Stimulated activated naive B cell treated with anti-CD40 and anti-IgM and Interleukin-4, amounts not matched to agents 10 μg/mL and 1 μg/mL and 100 μg/mL, for 72 hours (primary cell): ENCODE data around the gene EVX2.

Experiments used
- ATAC-seq, 2 donors: fragments of 150-1000 bp; cut with Tn5 transposase; replicated peaks; 2 replicates each; pipeline ENCODE4 v1.10.0; 2021; ENCODE audit warnings: moderate library complexity in 1 of 2
- DNase-seq: peaks from one replicate; pipeline ENCODE4 v3.0.0; 2021
- H3K27ac Mint-ChIP-seq: one replicate; pipeline ENCODE4 v1.8.0; 2022; ENCODE audit warnings: mild to moderate bottlenecking, mixed read lengths
- H3K27me3 Mint-ChIP-seq, 2 donors: one replicate each; pipeline ENCODE4 v1.8.0; 2022; ENCODE audit warnings: mixed read lengths in 2 of 2
- H3K36me3 Mint-ChIP-seq, 2 donors: one replicate each; pipeline ENCODE4 v1.8.0; 2022; ENCODE audit warnings: mixed read lengths in 2 of 2, mild to moderate bottlenecking in 1 of 2
- H3K4me1 Mint-ChIP-seq, 2 donors: one replicate each; pipeline ENCODE4 v1.8.0; 2022; ENCODE audit warnings: mixed read lengths in 2 of 2, mild to moderate bottlenecking in 1 of 2
- H3K4me3 Mint-ChIP-seq, 2 donors: one replicate each; pipeline ENCODE4 v1.8.0; 2022; ENCODE audit warnings: mild to moderate bottlenecking in 2 of 2, mixed read lengths in 2 of 2, moderate library complexity in 1 of 2
- H3K9me3 Mint-ChIP-seq, 2 donors: one replicate each; pipeline ENCODE4 v1.8.0; 2022; ENCODE audit warnings: mixed read lengths in 2 of 2, mild to moderate bottlenecking in 1 of 2

EVX2 gene

DNA sequence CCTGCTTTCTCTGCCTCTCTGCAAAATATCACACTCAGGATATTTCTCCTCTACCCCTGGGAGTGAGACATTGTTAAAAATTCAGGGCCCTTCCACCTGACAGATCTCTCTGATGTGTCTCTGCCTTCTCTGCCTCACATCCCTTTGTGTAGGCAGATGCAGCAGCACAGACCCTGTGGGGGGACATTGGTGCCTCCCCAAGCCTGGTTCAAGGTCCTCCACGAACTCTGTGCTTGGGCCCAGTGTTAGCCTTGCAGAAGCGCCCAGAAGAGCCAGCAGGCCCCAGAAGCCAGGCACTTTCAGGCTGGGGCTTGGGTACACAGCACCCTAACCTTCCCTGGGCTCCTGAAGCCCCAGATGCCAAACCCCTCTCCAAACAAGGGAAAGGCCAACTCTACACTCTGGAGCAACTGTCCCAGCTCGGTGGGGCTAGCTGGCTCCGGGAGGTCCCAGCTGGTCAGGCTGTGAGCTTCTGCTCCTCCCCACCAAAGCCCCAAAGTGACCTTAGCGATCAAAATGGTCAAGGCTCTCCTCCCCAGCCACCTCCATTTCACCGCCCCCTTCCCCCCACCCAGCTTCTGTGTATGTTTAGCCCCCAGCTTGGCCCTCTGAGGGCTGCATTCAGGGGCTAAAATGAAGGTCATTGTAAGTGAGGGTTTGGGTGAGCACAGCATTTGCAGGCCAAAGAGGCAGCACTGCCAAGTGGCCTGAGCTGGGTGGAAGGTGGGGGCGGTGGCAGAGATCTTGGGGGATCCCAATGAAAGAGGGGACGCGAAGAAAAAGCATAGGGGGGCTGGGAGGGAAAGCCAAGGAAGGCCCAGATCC, 41.4 kb upstream of the EVX2 start:
- Mint-ChIP-seq H3K4me1 (peaks cover 13 to 32% of the 10 kb centered on the region in 2 donors), H3K27ac (peak overlapping the region; percentile 70), H3K36me3 (peaks cover 2 to 3% of the 10 kb centered on the region in 2 donors), H3K4me3 (no peak overlapping the region), H3K9me3 (no peaks in the 10 kb centered on the region), H3K27me3 (peaks cover 67 to 68% of the 10 kb centered on the region in 2 donors)
- ATAC-seq (no peak), DNase-seq (no peak)

DNA sequence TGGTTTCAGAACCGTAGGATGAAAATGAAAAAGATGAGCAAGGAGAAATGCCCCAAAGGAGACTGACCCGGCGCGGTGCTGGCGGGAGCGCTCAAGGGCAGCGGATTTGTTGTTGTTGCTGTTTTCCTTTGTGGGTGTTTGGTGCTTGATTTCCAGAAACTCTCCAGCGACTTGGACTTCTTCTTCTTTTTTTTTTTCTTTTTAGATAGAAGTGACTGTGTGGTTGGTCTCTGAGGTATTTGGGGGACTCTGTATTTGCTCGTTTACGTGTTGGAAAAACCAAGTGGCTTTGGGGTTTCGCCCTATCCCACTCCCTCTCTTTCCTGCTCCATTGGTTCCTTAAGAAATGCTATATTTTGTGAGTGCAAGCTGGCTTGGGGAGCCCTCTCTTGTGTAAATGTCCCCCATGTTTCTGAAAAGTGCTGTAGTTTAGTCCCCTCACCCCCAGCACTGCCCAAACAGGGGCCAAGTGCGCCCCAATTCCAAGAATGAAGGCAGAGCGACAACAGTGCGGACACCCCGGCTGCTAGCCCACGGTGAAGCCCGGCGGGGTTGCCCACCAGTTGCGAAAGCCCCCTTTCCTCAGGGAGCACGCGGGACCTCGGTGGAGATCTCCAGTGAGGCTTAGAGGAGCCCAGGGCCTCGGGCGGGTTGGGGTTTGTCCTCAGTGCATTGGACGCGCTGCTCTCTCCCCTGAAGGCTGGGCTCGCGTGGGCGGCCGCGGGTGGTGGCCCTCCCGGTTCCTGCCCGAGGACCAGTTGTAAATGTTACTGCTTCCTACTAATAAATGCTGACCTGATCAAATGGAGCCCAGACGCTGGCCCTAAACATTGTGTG, 40.6 kb upstream of the EVX2 start:
- H3K36me3 Mint-ChIP-seq = peaks cover 2 to 3% of the 10 kb centered on the region in 2 donors
- H3K4me3 Mint-ChIP-seq = peak overlapping the region in 1 of 2 donors; percentile 27
- H3K4me1 Mint-ChIP-seq = peaks cover 13 to 31% of the 10 kb centered on the region in 2 donors
- ATAC-seq (no peak), DNase-seq (no peak)
- no peaks in the 10 kb centered on the region for H3K9me3 Mint-ChIP-seq
- H3K27me3 Mint-ChIP-seq = peaks cover 74 to 75% of the 10 kb centered on the region in 2 donors
- H3K27ac Mint-ChIP-seq = peak overlapping the region; percentile 70

DNA sequence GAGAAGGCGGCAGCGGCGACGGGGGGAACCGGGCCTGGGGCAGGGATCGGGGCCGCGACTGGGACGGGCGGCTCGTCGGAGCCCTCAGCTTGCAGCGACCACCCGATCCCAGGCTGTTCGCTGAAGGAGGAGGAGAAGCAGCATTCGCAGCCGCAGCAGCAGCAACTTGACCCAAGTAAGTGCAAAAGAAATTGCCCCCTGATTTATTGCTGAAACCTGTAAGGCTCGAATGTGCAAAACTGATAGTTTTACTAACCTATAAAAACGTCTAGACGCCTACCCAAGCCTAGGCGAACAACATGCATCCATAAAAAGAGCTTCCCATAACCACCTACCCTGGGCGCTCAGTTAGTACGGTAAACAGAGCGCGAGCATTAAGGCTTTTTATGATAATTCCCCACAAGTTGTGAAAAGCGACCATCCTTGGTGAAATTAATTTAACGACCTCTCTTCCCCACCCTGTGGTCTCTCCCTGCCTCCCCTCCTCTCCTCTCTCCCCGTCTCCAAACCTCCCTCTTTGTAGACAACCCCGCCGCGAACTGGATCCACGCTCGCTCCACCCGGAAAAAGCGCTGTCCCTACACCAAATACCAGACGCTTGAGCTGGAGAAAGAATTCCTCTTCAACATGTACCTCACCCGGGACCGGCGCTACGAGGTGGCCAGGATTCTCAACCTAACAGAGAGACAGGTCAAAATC, 39.8 kb upstream of the EVX2 start:
- Mint-ChIP-seq H3K9me3 (no peaks in the 10 kb centered on the region), H3K4me1 (peaks cover 13 to 23% of the 10 kb centered on the region in 2 donors), H3K36me3 (peaks cover 0 to 2% of the 10 kb centered on the region in 2 donors), H3K4me3 (peak overlapping the region; percentile 27 to 54), H3K27me3 (peaks cover 74 to 76% of the 10 kb centered on the region in 2 donors), H3K27ac (peak overlapping the region; percentile 11)
- no peak for DNase-seq
- ATAC-seq = no peak

DNA sequence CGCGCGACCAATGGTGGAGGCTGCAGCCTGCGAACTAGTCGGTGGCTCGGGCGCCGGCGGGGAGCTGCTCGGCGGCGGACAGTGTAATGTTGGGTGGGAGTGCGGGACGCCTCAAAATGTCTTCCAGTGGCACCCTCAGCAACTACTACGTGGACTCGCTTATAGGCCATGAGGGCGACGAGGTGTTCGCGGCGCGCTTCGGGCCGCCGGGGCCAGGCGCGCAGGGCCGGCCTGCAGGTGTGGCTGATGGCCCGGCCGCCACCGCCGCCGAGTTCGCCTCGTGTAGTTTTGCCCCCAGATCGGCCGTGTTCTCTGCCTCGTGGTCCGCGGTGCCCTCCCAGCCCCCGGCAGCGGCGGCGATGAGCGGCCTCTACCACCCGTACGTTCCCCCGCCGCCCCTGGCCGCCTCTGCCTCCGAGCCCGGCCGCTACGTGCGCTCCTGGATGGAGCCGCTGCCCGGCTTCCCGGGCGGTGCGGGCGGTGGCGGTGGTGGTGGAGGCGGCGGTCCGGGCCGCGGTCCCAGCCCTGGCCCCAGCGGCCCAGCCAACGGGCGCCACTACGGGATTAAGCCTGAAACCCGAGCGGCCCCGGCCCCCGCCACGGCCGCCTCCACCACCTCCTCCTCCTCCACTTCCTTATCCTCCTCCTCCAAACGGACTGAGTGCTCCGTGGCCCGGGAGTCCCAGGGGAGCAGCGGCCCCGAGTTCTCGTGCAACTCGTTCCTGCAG, 39.1 kb upstream of the EVX2 start, which contains the start of gene HOXD9:
TSS of gene HOXD9 (plus strand) at position 37 of the 728 bp plus-strand sequence. CDS start at position 87, 50 bp downstream.
- H3K9me3 Mint-ChIP-seq = no peaks in the 10 kb centered on the region
- no peak for DNase-seq
- H3K36me3 Mint-ChIP-seq = peaks cover 0 to 2% of the 10 kb centered on the region in 2 donors
- peaks cover 10 to 16% of the 10 kb centered on the region in 2 donors for H3K4me1 Mint-ChIP-seq
- ATAC-seq = no peak
- H3K27ac Mint-ChIP-seq = peak within 1 kb of the TSS; percentile 76
- peaks cover 74 to 76% of the 10 kb centered on the region in 2 donors for H3K27me3 Mint-ChIP-seq
- peak within 1 kb of the TSS; percentile 67 to 70 for H3K4me3 Mint-ChIP-seq

DNA sequence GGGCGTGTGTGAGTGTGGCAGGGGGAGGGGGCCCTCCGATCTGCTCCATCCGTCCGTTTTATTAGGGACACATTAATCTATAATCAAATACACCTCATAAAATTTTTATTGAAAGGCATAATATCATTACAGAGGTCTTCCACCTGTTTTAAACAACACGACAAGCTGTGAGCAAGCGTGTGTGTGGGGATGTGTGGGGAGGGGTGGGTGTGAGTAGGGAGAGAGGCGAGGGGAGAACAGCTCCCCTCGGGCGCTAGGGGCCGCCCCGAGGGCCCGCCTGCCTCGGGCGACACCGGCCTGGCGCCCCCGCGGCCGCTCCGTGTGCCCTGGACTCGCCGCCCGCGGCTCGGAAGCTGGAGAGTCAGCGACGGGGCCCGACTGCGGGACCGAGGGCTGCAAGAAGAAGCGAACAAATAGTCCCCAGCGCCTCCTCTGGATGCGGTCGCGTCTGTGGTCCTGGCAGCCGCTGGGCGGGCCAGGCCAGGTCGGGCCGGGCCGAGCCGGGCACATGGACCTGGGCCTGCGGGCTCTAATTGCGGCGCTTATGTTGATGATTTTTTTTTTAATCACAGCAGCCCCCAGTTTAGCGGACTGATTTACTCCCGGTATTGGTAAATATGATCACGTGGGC, 38.4 kb upstream of the EVX2 start:
- Mint-ChIP-seq H3K4me1 (peaks cover 10 to 15% of the 10 kb centered on the region in 2 donors), H3K9me3 (no peaks in the 10 kb centered on the region), H3K27ac (peak overlapping the region; percentile 76), H3K4me3 (peak overlapping the region; percentile 67 to 70), H3K27me3 (peaks cover 76 to 77% of the 10 kb centered on the region in 2 donors), H3K36me3 (peaks cover 0 to 2% of the 10 kb centered on the region in 2 donors)
- DNase-seq (no peak), ATAC-seq (no peak)

DNA sequence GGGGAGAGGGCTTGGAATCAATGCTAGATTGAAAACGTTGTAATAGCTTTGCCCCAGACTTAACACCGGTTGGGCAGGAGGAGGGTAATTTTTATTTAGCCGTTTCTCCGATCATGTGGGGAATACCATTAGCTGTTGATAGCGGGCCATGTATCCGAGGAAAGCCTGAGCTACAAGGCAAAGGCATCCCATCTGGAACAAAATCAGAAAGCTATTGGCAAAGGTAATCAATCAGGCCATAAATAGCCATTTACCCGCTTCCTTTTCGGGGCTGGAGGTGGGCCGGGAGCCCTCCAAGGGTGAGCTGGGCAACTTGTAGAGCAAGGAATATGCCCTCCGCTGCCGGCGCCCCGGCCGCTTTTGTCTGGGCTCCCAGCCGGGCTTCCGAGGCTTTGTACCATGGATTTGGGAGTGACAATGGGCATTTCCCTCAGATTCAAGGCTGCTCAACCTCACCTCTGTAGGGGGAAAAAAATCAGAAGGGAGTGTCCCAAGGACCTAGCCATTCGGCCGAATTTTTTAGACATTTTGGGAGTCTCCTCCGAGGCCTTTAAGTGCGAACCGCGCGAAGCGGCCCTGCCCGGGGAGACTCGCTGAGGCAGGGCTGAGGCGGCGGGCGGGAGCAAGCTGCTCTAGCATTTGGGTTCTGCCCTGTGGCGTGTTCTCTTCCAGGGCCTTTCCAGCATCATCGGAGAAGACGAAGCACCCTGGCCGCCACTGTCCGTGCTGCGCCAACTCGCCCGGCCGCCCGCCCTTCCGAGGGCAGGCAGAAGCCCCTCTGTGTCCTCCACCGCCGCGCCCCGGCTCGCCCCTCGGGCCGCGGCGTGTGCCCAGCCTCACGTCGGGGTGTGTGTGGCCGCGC, 37.7 kb upstream of the EVX2 start:
- Mint-ChIP-seq H3K36me3 (peaks cover 0 to 2% of the 10 kb centered on the region in 2 donors), H3K27ac (peak overlapping the region; percentile 51), H3K4me1 (peaks cover 10 to 19% of the 10 kb centered on the region in 2 donors), H3K27me3 (peaks cover 77 to 84% of the 10 kb centered on the region in 2 donors), H3K9me3 (peaks cover 0 to 2% of the 10 kb centered on the region in 2 donors), H3K4me3 (peak overlapping the region in 1 of 2 donors; percentile 14)
- no peak for DNase-seq
- no peak for ATAC-seq

DNA sequence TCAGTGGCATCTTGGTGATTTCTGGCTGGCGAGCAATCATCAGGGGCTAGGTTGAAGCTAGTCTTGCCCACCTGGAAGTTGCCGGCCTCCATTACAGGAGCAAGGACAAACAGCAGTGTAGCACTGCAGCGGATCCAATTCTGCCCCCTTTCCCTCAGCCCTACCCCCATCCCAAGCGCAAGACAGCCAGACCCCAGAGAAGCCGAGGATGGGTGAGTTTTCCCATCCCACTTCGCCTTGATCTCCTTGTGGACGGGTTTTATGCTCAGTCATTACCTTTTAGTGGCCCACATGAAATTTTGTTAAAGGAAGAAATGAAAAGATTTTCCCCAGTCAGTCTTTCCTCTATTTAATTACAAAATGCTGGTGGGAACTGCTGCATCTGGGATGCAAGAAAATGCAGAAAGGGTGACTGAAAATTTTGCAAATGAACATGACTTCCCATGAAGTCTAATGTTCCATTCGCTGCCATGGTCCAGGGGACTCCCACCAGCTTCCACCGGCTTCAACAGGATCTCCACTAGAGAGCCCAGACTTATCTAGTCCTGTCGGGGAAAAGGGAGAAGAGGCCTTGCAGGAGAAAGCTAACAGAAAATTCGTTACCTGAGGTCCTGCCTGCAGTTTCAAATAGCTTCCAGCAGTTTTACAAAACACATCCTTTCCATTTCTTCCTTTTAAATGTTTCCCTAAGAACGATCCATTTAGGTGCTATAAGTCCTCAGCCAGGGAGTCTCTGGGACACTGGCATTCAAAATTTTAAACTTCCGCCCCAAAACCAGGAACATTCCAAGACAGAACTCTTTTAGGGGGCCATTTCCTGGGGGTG, 36.8 kb upstream of the EVX2 start:
- Mint-ChIP-seq H3K36me3 (peaks cover 0 to 4% of the 10 kb centered on the region in 2 donors), H3K27ac (peak overlapping the region; percentile 51), H3K9me3 (peaks cover 0 to 2% of the 10 kb centered on the region in 2 donors), H3K4me1 (peaks cover 12 to 22% of the 10 kb centered on the region in 2 donors), H3K4me3 (no peak overlapping the region), H3K27me3 (peaks cover 78 to 86% of the 10 kb centered on the region in 2 donors)
- DNase-seq = no peak
- no peak for ATAC-seq

DNA sequence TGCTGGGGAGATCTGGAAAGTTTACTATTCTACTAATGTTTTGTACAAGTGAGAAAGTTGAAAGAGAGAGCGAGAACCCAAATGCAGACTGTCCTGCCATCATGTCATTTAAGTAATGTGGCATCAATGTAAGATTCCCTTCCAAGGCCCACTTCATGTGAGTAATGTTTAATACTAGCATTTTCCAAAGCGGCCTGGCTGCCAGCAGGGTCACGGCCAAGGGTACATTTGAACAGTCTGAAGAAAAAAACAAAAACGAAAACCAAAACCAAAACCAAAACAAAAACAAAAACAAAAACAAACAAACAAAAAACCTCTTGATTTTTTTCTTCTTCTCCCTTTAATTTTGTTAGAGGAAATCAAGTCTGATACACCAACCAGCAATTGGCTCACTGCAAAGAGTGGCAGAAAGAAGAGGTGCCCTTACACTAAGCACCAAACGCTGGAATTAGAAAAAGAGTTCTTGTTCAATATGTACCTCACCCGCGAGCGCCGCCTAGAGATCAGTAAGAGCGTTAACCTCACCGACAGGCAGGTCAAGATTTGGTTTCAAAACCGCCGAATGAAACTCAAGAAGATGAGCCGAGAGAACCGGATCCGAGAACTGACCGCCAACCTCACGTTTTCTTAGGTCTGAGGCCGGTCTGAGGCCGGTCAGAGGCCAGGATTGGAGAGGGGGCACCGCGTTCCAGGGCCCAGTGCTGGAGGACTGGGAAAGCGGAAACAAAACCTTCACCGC, 35.0 kb upstream of the EVX2 start:
- peak overlapping the region in 1 of 2 donors; percentile 29 for H3K4me3 Mint-ChIP-seq
- H3K27me3 Mint-ChIP-seq = peaks cover 69 to 82% of the 10 kb centered on the region in 2 donors
- DNase-seq (no peak), ATAC-seq (no peak)
- H3K9me3 Mint-ChIP-seq = peaks cover 0 to 2% of the 10 kb centered on the region in 2 donors
- peaks cover 0 to 4% of the 10 kb centered on the region in 2 donors for H3K36me3 Mint-ChIP-seq
- peaks cover 8 to 14% of the 10 kb centered on the region in 2 donors for H3K4me1 Mint-ChIP-seq
- no peak overlapping the region for H3K27ac Mint-ChIP-seq

DNA sequence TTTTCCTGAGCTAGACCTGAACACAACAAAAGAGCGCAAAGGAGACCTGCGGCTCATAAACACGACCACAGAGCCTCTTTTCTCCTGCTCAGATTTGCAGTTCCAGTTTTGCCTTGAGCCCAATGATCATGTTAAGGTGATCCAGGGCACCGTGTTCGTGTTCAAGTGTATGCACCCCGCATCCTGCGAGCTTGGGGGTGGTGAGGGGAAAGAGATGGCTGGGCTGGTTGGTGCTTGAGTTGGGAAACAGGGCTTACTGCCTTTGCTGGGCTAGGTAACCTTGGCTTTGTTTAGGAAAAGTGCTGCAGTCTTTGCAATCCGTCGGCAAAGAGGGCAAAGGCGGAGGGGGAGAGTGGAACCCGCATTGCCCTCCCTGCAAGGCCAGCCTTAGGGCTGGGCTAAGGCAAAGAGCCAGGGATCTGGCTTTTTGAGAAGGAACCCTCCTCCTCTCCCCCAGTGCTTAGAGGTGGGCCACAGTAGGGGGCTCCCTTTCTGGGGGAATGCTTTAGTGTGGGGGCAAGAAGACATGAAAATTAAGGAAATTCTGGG, 34.1 kb upstream of the EVX2 start:
- Mint-ChIP-seq H3K36me3 (peaks cover 0 to 4% of the 10 kb centered on the region in 2 donors), H3K9me3 (peaks cover 0 to 2% of the 10 kb centered on the region in 2 donors), H3K4me3 (no peak overlapping the region), H3K27me3 (peaks cover 71 to 80% of the 10 kb centered on the region in 2 donors), H3K4me1 (peaks cover 6 to 12% of the 10 kb centered on the region in 2 donors), H3K27ac (no peak overlapping the region)
- ATAC-seq (no peak), DNase-seq (no peak)

DNA sequence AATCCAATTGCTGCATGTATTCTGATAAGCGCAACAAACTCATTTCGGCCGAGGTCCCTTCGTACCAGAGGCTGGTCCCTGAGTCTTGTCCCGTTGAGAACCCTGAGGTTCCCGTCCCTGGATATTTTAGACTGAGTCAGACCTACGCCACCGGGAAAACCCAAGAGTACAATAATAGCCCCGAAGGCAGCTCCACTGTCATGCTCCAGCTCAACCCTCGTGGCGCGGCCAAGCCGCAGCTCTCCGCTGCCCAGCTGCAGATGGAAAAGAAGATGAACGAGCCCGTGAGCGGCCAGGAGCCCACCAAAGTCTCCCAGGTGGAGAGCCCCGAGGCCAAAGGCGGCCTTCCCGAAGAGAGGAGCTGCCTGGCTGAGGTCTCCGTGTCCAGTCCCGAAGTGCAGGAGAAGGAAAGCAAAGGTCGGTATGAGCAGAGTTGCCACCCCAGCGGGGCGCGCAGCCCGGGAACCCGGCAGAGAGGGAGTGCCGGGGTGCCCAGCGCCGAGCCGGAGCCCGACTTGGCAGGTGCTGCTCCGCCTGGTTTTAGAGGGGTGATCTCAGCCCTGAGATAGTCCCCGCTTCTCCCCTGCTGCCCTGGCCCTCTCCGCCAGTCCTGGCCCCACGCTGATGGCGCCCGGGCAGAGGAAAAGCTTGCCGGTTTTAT, 33.5 kb upstream of the EVX2 start:
- ATAC-seq (no peak), DNase-seq (no peak)
- peaks cover 77 to 86% of the 10 kb centered on the region in 2 donors for H3K27me3 Mint-ChIP-seq
- H3K9me3 Mint-ChIP-seq = peaks cover 0 to 2% of the 10 kb centered on the region in 2 donors
- H3K27ac Mint-ChIP-seq = peak overlapping the region; percentile 72
- H3K4me1 Mint-ChIP-seq = peaks cover 5 to 7% of the 10 kb centered on the region in 2 donors
- peaks cover 0 to 4% of the 10 kb centered on the region in 2 donors for H3K36me3 Mint-ChIP-seq
- H3K4me3 Mint-ChIP-seq = no peak overlapping the region
